ENCODE data around the gene REXO1.

DNA sequence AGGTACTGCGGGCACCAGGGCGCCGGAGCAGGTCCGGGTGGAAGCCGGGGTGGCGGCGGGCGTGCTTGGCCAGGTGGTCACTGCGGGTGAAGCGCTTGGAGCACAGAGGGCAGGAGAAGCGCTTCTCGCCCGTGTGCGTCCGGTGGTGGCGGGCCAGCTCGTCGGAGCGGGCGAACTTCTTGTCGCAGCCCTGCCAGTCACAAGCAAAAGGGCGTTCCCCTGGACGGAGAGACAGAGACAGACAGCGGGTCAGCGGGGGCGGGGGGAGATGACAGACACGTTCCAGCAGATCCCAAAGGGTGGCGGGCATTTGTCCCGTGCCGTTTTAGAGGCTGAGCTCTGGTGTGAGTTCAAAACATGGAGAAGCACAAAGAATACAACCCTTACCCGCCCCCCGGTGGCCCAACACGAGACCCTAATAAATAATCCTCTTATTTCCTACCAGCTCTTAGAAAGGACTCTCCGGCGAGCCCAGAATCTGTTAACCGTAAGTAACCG, 6.3 kb upstream of the REXO1 start:
- TF ChIP-seq, protein P1, sequence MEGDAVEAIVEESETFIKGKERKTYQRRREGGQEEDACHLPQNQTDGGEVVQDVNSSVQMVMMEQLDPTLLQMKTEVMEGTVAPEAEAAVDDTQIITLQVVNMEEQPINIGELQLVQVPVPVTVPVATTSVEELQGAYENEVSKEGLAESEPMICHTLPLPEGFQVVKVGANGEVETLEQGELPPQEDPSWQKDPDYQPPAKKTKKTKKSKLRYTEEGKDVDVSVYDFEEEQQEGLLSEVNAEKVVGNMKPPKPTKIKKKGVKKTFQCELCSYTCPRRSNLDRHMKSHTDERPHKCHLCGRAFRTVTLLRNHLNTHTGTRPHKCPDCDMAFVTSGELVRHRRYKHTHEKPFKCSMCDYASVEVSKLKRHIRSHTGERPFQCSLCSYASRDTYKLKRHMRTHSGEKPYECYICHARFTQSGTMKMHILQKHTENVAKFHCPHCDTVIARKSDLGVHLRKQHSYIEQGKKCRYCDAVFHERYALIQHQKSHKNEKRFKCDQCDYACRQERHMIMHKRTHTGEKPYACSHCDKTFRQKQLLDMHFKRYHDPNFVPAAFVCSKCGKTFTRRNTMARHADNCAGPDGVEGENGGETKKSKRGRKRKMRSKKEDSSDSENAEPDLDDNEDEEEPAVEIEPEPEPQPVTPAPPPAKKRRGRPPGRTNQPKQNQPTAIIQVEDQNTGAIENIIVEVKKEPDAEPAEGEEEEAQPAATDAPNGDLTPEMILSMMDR (conservative IDR thresholded peaks at IDR 0.05; ENCODE audit: low read length): no peak
- no peak for TF ChIP-seq EZH2phosphoT487 (IDR thresholded peaks at IDR 0.05; ENCODE audit: borderline replicate concordance)
